Measurements from ENCODE around the gene TANC1. TPM values are rescaled to one million over a fixed set of nuclear protein-coding genes. Genes with fewer than 3 reads are reported as not detected.

Gene TANC1
- total and polyA plus RNA-seq, 2 of the 4 experiments (the other 2 are of a cell fraction) = 10.2 to 12.9 TPM

DNA sequence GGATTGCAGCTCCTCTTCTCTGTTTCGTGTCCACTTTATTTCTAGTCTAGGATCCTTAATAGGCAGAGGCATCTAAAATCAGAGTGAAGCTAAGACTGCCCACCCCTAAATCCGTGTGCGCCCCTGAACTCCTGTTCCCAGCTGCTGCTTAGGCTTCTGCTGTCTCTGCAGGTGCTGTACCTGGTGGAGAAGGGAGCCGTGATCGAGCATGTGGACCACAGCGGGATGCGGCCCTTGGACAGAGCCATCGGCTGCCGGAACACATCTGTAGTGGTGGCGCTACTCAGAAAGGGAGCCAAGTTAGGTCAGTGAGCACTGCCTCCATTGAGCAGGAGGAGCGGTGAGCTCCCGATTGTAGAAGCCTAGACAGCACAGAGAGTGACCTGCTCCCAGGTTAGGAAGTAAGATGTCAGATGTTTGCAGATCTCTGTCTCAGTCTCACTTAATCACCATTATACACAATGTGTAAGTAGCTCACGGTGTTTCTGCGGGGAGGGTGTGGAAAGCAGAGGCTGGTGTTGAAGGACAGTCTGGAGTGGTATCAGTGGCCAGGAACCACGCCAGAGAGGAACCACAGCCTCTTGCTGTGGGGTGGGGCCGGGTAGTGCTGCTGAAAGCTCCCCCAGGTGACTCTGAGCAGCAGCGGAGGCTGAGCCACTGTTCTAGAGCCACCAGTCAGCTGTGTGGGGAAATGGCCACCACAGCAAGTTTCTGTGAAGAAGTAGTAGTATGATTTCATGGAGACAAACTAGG lies 255.8 kb downstream of the TANC1 start:
- 95% methylated on average over 10 of the region's 17 CpGs; no CpG with 5 or more reads in 1 of the 2 experiments for WGBS, 2 experiments (ENCODE audit: extremely low coverage in 2 of 2, insufficient read length in 1 of 2)
- BruUV-seq (replicated peaks) = no TSS peak
- no peaks in the 10 kb centered on the region for H3K4me1 ChIP-seq (ENCODE audit: control insufficient read depth, insufficient read depth, low read length)
- H3K4me3 ChIP-seq (ENCODE audit: insufficient read depth, low read depth, low read length) = no peak overlapping the region
- CTCF ChIA-PET = no interaction called here
- H2BK20ac ChIP-seq (ENCODE audit: low read depth, low read length) = no peak overlapping the region
- H3K27ac ChIP-seq (ENCODE audit: insufficient read depth, low read length) = no peak overlapping the region
- H4K8ac ChIP-seq (ENCODE audit: low read depth in 2 of 2, low read length in 2 of 2) = no peak overlapping the region
- H3K4ac ChIP-seq (ENCODE audit: low read depth, low read length) = no peak overlapping the region
- no peak overlapping the region for H3K18ac ChIP-seq (ENCODE audit: low read depth, low read length)
- DNase-seq (no peak), ATAC-seq (ENCODE audit: low read depth) (no peak)
- H3K36me3 ChIP-seq (ENCODE audit: control insufficient read depth, insufficient read depth, low read length) = peaks cover 56% of the 10 kb centered on the region
- H3K23ac ChIP-seq (ENCODE audit: low read depth, low read length) = no peak overlapping the region
- TF ChIP-seq POLR2A (IDR thresholded peaks at IDR 0.05; ENCODE audit: low read depth, low read length) (no peak), SMC3 (IDR thresholded peaks at IDR 0.05; ENCODE audit: low read depth, low read length) (no peak), RAD21 (IDR thresholded peaks at IDR 0.05; ENCODE audit: low read length) (no peak), RFX5 (IDR thresholded peaks at IDR 0.05; ENCODE audit: low read depth, low read length) (no peak), CEBPB (IDR thresholded peaks at IDR 0.05; ENCODE audit: low read depth, low read length) (no peak), NFE2L2 (IDR thresholded peaks at IDR 0.05; ENCODE audit: low read depth, low read length) (no peak), MXI1 (IDR thresholded peaks at IDR 0.05; ENCODE audit: borderline replicate concordance, low read depth, low read length) (no peak), MAZ (IDR thresholded peaks at IDR 0.05; ENCODE audit: borderline replicate concordance, low read depth, low read length) (no peak)
- TF ChIP-seq, protein P1, sequence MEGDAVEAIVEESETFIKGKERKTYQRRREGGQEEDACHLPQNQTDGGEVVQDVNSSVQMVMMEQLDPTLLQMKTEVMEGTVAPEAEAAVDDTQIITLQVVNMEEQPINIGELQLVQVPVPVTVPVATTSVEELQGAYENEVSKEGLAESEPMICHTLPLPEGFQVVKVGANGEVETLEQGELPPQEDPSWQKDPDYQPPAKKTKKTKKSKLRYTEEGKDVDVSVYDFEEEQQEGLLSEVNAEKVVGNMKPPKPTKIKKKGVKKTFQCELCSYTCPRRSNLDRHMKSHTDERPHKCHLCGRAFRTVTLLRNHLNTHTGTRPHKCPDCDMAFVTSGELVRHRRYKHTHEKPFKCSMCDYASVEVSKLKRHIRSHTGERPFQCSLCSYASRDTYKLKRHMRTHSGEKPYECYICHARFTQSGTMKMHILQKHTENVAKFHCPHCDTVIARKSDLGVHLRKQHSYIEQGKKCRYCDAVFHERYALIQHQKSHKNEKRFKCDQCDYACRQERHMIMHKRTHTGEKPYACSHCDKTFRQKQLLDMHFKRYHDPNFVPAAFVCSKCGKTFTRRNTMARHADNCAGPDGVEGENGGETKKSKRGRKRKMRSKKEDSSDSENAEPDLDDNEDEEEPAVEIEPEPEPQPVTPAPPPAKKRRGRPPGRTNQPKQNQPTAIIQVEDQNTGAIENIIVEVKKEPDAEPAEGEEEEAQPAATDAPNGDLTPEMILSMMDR (conservative IDR thresholded peaks at IDR 0.05; ENCODE audit: low read depth, low read length) = no peak
- no peak overlapping the region for H3K56ac ChIP-seq (ENCODE audit: extremely low read depth, insufficient read depth, low read length)
- no peak overlapping the region for H4K91ac ChIP-seq (ENCODE audit: insufficient read depth, low read depth, low read length)
- H2AFZ ChIP-seq (replicated peaks; ENCODE audit: low read length, poor library complexity) = no peak overlapping the region
- no peaks in the 10 kb centered on the region; a peak in 1 of 4 replicates for H3K79me1 ChIP-seq (ENCODE audit: low read depth in 1 of 2, low read length in 2 of 2)
- H3K4me2 ChIP-seq (ENCODE audit: low read depth, low read length) = no peak overlapping the region
- dilution Hi-C loops (cut with HindIII; ENCODE audit: low sequenced_read_pairs, unreplicated experiment) (no loop called here), intact Hi-C loops (cut with micrococcal nuclease) (no loop called here), in situ Hi-C loops (cut with MboI; ENCODE audit: low sequenced_read_pairs) (no loop called here)
- no peak overlapping the region for H2BK120ac ChIP-seq (ENCODE audit: low read depth, low read length)
- H4K5ac ChIP-seq (ENCODE audit: low read depth, low read length) = no peak overlapping the region
- H2AK9ac ChIP-seq (replicated peaks; ENCODE audit: low read depth, low read length, poor library complexity) = no peak overlapping the region
- no peaks in the 10 kb centered on the region for H3K9me3 ChIP-seq (ENCODE audit: control insufficient read depth, insufficient read depth, low read length)
- H3K27me3 ChIP-seq (ENCODE audit: control insufficient read depth, insufficient read depth, low read length) = no peaks in the 10 kb centered on the region
- POLR2A ChIA-PET (ENCODE audit: unreplicated experiment) = no interaction called here
- H4K20me1 ChIP-seq (ENCODE audit: insufficient read depth, low read length) = no peaks in the 10 kb centered on the region
- no peak overlapping the region for H2BK15ac ChIP-seq (ENCODE audit: low read depth, low read length)
- H3K9me1 ChIP-seq (ENCODE audit: insufficient read depth, low read length) = peaks cover 4% of the 10 kb centered on the region; the same call in 1 of the 2 replicates
- H3K9ac ChIP-seq (ENCODE audit: low read depth, low read length) = no peak overlapping the region
- H2AK5ac ChIP-seq (ENCODE audit: low read depth, low read length) = no peak overlapping the region
- H2BK5ac ChIP-seq (ENCODE audit: low read depth, low read length, poor library complexity, severe bottlenecking) = no peak overlapping the region
- no peak overlapping the region for H3K14ac ChIP-seq (replicated peaks; ENCODE audit: low read depth, low read length)

Data from IMR-90 (cell line).